HG02798 (cell line): ENCODE data around the gene SMIM24.
"Not testable (repeated sequence)": the region's sequence is repeated elsewhere in the genome, so short reads cannot be mapped to it uniquely, and the experiment has no call there.

ENCODE experiments used
- ATAC-seq: cut with Tn5 transposase; IDR thresholded peaks from one replicate; pipeline ENCODE4 v1.9.1; 2021; ENCODE audit warnings: mild to moderate bottlenecking; ENCODE audit not compliant: unreplicated experiment, poor library complexity

SMIM24 gene

GRCh38 chr19:3515891-3516422 lies 35.6 kb upstream of the SMIM24 start:
- ATAC-seq, result no peak

- ATAC-seq, result no peak
Observed at GRCh38 chr19:3514930-3515329, 34.6 kb upstream of the SMIM24 start.

DNA sequence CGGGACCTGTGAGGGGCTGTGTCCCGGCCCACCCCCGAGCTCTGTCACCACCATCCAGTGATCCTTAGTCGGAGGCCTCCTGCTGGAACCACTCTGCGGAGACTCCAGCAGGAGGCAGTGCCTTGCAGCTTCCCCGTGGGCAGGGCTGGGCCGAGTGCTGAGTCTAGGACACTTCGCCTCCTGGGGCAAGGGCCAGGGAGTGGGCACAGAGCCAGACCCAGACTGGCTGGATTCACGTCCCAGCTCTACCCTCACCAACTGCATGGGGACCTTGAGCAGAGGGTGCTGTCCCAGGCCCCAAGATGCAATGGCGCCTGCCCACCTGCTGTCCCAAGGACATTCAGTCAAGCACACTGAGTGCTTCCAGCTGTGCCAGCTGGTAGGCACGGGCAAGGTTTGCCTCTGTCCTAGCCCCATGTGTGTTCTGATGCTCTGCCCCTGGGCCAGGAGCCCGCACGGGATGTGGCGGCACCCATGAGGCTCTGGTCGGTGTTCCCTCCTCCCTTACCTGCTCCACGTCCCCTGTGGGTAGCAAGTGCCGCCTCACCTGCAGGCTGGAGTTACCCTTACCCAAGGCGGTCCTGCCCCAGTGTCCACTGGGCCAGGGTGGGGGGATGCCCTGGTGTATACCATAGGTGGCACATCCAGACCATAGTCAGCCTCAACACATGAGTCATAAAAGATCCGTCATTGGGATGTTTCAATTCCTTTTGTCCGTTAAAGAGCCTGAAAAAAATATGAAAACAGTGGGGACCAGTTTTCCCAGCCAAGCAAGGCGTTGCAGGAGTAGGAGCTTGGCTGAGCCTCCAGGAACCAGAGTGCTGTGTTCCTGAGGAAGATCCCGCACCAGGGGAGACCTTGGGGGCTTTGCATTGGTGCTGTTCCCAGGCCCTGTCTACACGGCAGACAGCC lies 33.2 kb upstream of the SMIM24 start:
- ATAC-seq, result no peak

DNA sequence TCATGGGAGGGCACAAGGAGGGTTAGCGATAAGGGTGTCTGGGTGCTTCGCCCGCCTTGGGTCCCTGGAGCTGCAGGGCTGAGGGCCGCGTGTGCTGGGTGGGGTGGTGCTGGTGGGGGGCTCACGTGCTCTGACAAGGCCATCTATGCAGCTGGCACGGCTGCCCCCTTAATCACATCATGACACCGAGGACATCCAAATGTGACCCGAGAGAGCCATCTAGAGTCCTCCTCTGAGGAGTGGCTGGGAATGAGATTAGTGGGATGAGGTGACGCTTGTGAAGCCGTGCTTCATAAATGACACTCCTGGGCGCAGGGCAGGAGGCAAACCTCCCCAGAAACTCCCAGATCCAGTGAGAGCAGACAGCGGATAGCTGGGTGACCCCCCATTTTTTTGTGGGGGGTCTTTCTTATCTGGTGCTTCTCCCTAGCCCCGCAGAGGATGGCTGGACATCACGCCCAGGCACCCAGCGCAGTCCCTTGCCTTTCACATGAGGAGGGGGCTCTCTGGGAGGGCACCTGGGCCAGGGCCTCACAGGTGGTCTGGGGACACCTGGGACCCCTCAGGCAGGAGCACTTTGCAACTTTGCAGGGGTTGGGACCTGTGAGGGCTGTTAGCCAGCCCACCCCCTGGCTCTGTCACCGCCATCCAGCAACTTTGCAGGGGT lies 32.4 kb upstream of the SMIM24 start:
- no peak for ATAC-seq

DNA sequence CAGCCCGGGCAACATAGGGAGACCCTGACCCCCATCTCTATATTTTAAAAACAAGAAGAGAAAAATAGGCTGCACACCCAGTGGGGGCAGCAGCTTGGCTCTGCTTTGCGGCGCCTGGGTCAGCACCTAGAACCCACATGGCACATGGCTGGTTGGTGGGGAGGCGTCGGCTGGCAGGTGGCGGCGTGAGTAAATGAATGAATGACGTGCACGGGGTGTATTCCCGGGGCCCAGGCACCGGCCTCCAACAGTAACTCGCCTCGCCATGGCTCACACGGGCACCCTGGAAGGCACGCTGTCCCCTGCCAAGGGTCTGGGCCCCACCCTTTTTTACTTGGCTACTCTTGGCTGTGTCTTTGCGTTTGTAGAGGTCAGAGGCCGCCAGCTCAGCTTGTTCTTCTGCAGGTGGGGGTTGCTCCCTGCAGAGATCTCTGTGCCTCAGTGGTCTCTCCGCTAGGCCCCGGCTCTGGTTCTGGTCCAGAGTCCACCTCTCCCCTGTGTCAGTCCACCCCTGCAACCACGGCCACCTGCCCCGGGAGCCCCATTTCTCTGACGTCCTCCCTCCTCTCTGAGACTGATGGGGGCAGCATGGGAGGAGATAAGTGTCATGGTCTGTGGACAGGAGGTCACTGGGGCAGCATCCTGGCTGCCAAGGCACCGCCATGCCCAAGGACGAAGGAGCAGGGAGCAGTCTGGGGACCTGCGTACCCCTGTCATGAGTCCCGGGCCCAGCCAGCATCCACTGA lies 31.4 kb upstream of the SMIM24 start:
- ATAC-seq, result no peak

DNA sequence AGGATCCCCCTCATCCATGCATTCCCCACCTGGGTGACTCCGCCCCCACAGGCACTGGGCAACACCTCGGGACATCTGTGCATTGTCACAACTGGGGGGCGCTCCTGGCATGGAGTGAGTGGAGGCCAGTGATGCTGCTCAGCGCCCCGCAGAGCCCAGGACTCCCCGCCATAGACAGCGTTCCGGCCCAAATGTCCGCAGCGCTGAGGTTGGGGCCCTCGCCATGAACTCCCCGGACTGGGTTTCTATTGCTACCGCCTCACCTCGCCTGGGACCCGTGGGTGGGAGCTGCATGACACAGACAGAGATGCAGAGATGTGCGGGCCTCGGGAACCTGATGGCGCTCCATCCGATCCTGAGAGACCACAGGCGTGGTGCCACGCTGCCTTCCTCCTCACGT lies 30.4 kb upstream of the SMIM24 start:
- ATAC-seq, result no peak

DNA sequence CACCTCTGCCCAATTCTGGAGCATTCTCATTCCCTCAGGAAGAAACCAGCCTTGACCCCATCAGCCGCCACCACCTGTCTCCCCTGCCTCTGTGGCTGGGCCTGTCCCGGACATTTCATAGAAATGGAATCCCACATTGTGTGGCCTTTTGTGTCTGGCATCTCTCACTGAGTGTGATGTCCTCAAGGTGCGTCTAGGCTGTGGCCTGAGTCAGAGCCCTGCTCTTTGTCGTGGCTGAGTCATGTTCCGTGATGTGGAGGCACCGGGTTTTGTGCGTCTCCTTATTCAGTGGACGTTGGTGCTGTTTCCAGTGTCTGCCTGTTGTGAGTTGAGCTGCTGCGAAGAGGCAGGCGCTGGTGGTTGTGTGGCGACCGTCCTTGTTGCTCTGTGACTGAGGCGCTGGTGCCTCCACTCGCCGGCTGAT lies 29.3 kb upstream of the SMIM24 start:
- ATAC-seq, result no peak

GRCh38 chr19:3508771-3509535 lies 28.6 kb upstream of the SMIM24 start:
- ATAC-seq, result no peak

DNA sequence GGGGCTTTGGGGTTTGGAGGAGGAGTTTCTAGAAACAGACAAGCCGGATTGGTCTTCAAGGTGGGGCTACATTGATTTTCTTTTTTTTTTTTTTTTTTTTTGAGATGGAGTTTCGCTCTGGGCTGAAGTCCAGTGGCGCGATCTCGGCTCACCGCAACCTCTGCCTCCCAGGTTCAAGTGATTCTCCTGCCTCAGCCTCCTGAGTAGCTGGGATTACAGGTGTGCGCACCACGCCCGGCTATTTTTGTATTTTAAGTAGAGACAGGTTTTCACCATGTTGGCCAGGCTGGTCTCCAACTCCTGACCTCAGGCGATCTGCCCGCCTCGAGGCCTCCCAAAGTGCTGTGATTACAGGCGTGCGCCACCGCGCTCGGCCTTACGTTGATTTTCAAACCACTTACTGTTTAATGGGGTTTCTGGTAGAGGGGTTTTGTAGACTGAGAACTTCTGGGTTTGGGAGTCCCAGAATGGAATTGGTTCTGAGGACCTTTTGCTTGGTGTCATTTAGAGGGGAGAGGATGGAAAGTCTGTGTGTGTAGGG lies 27.9 kb upstream of the SMIM24 start:
- ATAC-seq, result not testable (repeated sequence)

- no peak for ATAC-seq
Observed at GRCh38 chr19:3507371-3508120, 27.2 kb upstream of the SMIM24 start.

GRCh38 chr19:3506384-3507340 lies 26.3 kb upstream of the SMIM24 start:
- peak; percentile 4 for ATAC-seq

GRCh38 chr19:3505598-3506383 lies 25.5 kb upstream of the SMIM24 start, which contains the start of gene FZR1:
FZR1 (plus strand) TSS chr19:3506311; CDS start chr19:3522990, 16,679 bp downstream.
- ATAC-seq, result peak; percentile 95

GRCh38 chr19:3504735-3505134 lies 24.4 kb upstream of the SMIM24 start:
- ATAC-seq, result no peak

GRCh38 chr19:3503036-3503572 lies 22.8 kb upstream of the SMIM24 start:
- no peak for ATAC-seq

- no peak for ATAC-seq
Observed at GRCh38 chr19:3501780-3502179, 21.5 kb upstream of the SMIM24 start.

GRCh38 chr19:3500429-3501101 lies 20.2 kb upstream of the SMIM24 start, which contains the start of gene DOHH:
DOHH (minus strand) TSS chr19:3500674; CDS start chr19:3496814, 3,860 bp downstream.
- ATAC-seq, result peak; percentile 87
